GM21529 (cell line): Measurements from ENCODE around the gene SIX5.
A peak's percentile ranks its signal among the peaks of the same experiment; 100 is the strongest.

Experiments
- ATAC-seq: cut with Tn5 transposase; IDR thresholded peaks from one replicate; pipeline ENCODE4 v1.9.1; 2021; ENCODE audit not compliant: unreplicated experiment

Gene SIX5

DNA sequence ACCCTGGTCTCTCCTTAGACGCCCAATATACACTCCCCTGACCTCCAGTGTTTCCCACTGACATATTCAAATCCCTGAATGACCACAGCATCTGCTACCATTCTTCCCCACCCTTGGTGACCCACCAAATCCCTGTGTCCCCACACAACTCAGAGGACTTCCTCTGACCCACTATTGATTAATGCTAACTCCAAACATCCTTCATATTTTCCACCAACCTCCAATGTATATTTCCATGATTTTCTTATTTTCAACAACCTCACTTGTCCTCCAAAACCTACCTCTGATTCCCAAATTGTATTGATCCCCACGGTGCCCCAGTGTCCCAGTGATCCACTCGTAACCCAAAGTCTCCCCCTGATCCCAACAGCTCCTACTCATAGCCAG, 24.1 kb upstream of the SIX5 start:
- ATAC-seq = no peak

DNA sequence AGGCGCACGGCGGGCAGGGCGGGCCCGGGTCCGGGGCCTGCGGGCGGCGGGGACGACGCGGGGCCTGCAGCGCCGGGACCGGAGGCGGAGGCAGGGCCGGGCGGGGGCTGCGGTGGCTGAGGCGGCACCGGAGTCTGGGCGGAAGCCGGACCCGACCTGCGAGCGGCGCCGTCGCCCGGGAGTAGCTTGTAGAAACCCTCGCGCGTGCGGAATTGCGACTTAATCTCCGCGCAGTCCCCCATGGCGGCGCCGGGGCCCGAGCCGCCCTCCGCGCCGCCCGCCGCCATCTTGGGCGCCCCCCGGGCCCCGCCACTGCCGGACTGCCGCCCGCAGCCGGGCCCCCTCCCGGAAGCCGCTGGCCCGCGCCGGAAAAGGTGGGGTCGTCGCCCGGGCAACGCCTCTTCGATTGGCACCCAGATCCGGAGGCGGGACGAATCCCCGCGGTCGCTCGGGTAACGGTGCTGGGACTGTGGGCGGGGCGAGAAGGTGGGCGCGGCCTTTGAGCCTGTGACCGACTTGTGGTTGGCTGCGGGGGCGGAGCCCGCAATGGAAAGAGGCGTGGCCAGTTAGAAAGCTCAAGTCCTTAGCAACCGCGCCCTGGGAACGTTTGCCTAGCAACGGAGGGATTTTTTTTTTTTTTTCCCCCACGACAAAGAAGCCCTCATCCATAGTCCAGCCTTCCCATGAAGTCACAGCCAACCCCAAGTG, 23.6 kb upstream of the SIX5 start, which contains the start of gene DMWD:
Gene DMWD (minus strand): TSS at position 376 of the 708 bp plus-strand sequence. CDS start 89 bp downstream, at position 287.
- ATAC-seq = peak; percentile 93

DNA sequence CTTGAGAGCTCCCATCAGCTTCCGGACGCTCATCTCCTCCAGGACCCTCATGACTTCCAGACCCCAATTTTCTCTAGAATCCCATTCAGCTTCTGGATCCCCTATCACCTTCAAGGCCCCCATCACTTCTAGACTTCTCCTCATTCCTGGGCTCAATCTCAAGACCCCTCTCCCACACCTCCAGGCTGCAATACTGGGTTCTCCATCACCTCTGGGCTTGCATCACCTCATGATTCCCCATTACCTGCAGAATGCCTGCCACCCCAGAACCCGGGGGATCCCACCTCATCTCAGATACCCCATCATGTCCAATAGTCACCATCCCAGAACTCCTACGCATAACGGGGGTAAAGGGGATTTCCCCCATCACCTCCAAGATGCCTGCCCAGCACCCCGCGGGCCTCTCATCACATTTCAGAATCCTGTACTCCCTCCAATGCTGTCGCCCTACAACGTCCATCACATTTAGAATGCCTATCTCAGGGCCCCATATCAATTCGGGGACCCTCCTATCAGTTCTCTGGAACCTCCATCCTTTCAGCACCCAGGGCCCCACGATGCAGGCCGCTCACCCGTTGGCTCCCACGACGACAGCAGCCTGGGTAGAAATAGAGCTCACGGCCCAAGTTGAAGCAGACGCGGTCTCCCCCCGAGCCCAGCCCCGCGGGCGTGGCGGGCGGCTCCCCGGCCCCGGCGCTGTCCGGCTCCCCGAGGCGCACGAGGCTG, 22.9 kb upstream of the SIX5 start:
- peak; percentile 23 for ATAC-seq

DNA sequence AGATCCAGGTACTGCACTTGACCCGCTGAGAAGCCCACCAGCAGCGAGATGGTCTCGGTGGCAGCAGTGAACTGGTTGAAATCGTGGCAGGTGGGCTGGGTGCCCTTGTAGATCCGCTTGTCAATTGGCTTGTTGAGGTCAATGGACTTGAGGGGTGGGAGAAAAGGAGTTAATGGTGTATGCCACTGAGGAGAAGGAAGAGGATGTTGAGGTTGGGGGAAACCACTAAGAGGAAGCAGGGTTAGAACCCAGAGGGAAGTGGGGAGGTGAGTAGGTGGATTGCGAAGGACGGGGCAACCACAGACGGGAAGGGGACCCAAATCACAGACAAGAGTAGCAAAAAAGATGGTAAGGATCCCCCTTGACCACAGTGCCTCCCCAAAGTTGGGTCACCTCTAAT, 21.9 kb upstream of the SIX5 start:
- ATAC-seq = no peak

DNA sequence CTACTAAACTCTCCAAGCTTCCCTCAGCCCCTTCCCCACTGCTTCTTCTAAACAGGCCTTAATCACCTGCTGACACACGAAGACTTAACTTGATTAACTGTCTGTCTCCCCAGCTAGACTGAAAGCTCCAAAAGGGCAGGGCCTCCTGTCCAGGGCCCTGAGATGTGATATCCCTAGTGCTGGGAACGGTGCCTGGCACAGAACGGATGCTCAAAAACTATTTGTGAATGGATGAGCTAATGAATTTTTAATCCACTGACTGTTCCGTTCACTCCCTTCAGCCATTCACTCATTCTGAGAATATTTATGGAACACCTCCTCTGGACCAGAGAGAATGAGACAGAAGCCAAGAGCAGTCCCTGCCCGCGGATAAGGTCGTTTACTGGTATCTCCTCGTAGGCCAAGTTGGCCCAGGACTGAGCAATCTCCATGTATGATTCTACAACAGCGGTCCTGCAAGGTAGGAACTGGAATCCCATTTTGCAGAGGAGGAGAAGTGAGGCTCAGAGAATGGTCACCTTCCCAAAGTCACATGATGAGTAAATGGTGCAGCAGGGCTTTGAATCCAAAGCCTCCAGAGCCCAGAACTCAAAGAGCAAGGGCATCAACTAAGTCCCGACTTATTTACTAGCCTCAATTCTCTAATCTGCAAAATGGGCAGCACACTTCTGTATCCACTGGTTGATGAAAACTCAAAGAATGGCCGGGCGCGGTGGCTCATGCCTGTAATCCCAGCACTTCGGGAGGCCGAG, 20.2 kb upstream of the SIX5 start:
- no peak for ATAC-seq

DNA sequence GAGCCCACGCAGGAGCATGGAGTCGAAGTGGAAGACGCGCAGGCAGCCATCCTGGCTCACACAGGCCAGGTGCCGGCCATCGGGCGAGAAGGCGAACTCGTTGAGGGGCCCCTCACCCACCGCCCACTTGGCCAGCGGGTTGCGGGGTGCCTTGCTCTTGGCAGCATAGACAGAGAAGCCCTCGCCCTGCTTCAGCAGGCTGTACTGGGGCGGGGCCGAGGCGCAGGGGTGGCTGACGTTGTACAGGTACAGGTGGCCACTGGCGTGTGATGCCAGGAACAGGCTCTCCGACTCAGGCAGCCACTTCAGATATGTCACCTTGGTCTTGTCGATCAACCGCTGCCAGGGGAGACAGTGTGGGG, 17.5 kb upstream of the SIX5 start:
- ATAC-seq = no peak

DNA sequence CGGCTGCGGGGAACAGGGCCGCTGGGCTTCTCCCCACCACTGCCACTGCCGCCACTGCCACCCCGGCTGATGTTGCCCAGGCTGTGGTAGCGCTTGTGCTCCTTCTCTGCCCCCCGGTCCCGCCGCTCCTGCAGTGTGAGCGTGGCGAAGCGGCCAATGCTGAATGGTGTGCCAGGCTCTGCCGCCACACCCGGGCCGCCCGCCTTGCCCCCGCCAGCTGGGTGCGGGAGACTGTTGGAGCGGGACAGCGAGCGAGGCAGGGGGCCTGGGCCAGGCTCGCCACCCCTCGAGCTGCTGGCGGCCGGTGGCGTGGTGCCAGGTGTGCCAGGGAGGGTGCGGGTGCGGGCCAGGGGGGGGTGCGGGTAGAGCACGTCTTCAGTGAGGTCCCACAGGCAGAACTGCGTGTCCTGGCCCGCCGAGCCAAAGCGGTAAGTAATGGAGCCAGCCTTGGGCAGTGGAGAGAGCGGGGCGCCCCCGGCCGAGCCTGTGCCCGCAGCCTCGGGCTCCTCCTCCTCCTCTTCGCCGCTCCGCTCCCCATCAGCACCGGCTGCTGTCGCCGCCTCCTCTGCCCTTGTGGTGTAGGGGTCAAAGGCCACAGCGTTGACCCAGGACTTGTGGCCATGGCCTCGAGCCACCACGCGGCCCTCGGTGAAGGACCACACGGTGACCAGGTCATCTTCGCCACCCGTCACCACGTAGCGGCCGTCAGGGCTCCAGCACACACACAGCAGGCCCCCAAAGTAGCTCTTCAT, 16.9 kb upstream of the SIX5 start:
- no peak for ATAC-seq

DNA sequence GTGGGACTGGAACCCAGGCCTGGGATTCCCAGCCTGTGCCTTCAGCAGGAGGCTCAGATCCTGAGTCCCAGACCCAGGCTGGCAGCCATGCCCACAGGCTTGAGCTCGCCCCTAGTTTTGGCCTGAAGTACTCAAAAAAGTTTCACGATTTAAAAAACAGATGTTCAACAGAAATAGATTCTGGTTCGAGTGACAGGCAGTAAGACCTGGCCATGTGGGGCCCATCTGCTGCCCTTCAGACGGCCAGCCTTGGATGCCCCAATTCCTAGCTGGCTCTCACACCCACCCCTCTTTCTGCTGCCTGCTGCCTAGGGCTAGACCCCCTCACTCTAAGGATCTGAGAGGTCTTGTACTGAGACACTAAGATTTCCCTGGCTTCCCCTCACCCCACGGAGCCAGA, 16.0 kb upstream of the SIX5 start:
- no peak for ATAC-seq

DNA sequence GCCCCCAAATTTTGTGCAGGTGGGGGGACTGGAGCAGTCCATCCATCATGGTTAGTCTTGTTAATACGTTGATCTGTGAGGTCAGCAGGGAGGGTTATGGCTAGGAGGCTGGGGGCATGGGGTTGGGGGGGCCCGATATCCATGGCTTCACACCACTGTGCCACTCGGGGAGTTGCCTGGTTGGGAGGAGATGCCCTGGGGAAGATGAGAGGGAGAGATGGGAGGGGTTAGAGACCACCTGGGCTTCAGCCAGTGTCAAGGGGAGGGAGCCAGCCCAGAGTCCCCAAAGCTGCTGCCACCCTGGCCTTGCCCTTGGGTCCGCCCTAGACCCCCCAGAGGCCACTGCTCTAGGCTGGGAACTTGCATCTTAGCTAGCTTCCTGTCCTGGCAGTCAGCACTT, 15.0 kb upstream of the SIX5 start:
- no peak for ATAC-seq

DNA sequence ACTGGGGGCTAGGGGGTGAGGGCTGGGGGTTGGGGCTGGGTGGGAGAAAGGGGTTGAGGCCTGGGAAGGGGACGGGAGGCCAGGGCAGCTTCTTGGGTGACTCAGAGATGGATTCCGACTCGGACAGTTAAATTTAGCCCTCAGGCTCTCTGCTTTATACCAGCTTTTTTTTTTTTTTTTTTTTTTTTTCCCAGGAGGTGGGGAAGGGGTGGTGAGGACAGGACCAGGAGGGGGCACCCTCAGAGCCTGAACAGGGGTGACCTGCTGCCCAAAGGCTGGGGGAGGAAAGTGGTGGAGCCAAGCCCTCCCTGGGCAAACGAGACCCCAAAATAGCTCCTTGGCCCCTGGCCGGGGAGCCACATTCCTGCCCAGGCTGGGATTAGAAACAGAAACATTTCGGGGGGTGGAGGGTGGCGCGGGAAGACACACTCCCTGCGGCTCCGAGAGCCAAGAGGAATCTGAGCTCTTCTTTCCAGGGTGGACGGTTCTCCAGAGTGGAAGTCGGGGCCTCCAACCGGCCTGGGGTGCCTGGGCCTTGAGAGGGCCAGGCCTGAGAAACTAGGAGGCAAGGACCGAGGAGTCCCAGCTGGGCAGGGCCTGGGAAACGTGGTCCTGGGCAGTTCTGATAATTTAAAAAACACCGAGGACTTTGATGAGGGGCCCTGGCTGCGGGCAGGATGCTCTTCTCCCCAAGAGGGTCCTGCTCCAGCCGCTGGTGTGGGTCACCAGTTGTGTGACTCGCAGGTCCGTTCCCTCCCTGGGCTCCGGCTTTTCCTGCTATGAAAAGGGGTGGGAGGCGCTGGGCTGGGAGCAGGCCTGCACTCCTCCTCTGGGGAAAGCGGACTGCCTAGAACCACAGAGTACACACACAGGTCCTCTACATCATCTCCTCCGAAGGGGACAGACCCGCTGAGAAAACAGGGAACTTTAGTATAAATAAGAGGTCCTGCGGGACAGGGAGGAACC, 14.1 kb upstream of the SIX5 start:
- no peak for ATAC-seq

DNA sequence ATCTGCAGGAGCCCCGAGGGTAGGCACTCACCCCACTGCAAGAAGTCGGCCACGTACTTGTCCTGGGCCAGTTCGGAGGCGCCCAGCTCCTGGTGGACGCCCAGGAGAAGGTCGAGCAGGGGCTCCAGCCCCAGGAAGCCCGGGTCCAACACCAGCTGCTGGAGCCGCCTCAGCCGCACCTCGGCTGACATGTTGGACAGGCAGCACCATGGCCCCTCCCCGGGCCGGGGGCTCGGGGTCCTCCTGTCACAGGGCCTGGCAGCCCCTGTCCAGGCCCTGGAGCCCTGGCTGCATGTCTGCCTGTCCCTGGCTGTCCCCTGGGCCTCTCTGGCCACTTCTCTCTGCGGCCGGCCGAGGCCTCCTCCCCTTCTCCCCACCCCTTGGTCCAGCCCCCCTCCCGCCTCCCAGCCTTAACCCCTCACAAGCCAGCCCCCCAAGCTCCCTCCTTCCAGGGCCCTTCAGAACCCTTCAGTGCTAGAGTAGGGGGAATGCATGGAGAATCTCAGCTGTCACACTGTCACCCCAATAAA, 13.2 kb upstream of the SIX5 start, which contains the start of gene DMPK:
Gene DMPK (minus strand): TSS at position 329 of the 530 bp plus-strand sequence. CDS start 138 bp downstream, at position 191.
- ATAC-seq = no peak

DNA sequence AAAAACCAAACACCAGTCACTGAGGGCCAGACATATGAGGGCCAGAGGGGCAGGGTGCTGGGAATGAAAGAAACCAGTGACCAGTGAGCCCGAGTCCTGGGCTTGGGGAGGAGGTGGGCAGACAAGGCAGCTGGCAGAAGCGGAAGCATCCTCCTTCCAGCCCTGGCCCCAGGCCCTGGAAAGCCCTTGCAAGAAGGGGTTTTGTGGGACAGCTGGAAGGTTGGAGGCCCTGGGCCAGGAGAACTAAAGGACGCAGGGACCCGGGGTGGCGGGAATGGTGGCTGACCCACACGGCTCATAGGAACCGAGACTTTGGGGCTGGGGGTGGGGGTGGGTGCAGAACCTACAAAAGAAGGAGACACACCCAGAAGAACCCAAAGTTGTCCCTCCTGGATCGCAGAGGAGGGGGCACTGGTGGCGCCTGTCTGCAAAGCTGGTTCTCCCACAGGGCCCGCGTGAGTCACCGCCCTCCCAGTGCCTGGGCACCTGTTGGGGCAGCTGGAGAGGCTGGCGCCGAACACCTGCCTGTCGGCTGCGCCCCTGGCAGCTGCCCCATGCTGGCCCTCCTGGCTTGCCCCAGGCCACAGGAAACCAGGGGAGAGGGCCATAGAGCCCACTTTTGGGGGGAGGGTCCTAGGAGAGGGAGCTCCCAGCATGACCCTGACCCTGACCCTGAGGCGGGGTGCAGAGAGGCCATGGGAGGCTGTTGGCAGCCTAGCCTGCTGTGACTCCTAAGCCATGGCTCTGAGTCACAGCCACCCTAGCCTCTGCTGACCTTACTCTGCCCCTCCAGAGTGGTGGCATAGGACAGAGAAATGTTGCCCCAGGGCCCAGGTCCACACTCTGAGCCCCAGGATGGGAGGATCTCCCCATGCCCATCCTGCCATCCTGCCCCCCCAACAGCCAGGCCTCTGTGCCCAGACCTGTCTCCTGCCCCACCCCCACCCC, 12.4 kb upstream of the SIX5 start:
- ATAC-seq = no peak

DNA sequence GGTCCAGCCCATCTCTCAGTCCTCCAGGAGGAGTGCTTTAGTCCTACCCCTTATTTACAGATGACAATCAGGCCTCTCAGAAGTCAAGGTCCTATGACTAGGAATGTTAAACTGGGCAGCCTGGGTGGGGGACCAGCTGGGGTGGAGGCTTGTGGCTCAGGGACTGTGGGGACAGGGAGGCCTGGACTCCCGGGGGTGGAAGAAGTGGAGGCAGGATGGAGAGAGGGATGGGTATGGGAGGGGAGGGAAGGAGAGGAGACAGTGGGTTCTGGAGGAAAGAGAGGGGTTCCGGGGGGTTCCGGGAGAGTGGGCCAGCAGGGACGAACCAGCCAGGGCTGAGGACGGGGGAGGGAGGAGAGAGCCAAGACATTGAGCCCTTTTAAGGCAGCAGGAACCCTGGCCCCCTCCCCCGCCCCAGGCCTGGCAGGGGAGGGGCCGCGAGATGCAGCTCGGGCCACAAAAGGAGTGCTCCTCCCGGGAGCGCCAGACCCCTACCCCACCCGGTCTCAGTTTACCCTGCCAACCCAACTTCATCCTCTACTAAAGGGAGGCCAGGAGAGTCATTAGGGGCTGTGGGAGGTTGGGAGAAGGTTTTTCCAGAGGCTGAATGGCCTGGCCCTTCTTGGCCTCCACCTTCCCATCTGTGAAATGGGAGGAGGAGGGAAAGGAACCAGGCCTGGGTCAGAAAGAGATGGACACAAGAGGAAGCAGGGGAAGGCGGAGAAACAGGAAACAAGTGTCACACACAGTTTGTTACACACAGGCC, 11.6 kb upstream of the SIX5 start:
- no peak for ATAC-seq

DNA sequence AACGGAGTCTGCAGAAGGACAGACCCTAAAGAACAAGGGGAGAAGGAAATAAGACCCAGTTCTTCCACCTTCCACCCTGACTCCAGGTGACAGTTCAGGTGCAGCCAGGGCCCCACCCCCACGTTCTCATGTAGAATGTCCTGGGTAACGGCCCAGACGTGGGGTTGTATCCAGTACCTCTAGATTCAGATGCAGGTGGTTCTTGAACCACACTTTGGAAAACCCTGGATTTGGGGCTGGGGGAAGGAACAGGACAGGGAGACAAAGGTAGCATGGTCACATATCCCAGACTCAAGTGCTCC, 11.0 kb upstream of the SIX5 start:
- no peak for ATAC-seq

DNA sequence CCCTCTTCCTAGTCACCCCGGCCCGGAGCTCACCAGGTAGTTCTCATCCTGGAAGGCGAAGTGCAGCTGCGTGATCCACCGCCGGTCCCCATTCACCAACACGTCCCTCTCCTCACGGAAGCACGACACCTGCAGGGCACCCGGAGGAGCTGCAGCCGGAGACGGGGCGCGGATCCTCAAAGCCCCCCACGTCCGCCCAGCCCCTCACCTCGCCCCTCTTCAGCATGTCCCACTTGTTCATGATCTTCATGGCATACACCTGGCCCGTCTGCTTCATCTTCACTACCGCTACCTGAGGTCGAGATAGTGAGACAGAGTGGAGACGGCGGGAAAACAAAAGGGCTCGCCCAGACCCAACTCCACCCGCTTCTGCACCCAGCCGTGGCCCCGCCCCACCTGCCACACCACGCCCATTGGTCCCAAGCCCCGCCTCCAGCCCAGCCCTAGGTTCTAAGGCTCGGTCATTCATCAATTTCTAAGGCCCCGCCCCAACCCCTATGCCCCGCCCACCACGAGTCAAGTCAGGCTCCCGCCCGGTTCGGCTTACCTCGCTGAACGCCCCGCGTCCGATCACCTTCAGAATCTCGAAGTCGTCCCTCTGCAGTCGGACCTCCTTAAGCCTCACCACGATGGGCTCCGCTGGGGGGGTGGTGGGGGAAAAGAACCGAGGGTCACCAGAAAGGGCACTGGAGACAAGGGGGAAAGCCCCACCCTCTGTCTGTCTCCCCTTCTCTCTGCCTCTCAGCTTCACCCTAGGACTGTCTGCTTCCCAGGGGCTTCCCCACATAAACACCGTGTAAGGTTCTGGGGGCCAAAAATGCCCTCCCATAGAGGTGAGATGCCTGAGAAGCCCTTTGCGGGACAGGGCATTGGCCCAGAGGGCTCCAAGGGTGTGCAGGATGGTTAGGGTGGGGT, 10.4 kb upstream of the SIX5 start:
- no peak for ATAC-seq

DNA sequence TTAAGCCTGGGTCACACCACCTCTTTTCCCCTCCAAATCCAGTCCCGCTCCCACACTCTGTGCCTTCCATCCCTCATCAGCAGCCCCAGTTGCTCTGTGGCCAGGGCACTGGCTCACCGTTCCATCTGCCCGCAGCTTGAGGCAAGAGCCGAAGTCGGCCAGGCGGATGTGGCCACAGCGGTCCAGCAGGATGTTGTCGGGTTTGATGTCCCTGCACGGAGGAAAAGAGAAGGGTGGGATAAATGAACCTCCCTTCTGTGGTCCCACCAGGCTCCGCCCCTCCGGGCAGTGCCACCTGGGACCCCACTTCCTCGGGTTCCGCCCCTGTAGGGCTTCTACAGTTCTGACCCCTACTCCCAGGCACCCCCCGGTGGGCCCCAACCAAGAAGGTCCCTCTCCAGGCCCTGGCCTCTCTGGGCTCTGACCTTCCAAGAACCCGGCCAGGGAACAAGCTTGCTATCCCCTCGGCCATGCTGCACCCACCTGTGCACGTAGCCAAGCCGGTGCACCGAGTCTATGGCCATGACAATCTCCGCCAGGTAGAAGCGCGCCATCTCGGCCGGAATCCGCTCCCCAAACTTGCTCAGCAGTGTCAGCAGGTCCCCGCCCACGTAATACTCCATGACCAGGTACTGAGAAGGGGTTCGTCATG, 9.1 kb upstream of the SIX5 start:
- no peak for ATAC-seq
